HG03045 (cell line): ENCODE data around the gene IFI27.
A peak's percentile ranks its signal among the peaks of the same experiment; 100 is the strongest.
"Not testable (repeated sequence)": the region's sequence is repeated elsewhere in the genome, so short reads cannot be mapped to it uniquely, and the experiment has no call there.

Experiments
- ATAC-seq: cut with Tn5 transposase; IDR thresholded peaks from one replicate; pipeline ENCODE4 v1.9.1; 2021; ENCODE audit warnings: mild to moderate bottlenecking, moderate library complexity; ENCODE audit not compliant: unreplicated experiment

The IFI27 gene

DNA sequence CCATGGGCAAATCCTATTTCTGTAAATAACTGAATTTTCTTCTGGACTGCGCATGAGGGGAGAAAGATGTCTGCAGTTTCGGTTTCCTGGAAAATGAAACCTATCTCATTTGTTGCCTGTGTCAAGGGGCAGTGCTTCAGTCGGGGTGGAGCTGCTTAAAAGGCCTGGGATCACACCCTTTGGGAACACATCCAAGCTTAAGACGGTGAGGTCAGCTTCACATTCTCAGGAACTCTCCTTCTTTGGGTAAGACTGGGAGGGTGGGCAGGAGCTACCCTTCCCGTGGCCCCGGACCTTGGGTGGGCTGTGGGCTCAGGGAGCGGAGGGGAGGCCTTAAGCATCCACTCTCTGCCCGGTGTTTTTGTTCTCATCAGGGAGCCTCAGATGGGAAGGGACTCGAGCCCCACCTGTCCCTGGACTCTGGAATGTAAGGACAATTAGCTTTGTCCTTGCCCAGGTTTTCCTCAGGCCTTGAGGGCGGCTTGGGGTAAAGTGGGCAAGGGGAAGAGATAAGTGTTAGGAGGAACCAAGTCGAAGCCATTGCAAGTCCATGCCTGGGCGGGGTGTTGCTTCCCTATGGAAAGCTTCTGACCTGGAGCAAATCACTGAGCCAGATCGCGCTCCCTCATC lies at the start of gene IFI27:
TSS of gene IFI27 (plus strand) at position 185 of the 630 bp plus-strand sequence.
- no peak for ATAC-seq

DNA sequence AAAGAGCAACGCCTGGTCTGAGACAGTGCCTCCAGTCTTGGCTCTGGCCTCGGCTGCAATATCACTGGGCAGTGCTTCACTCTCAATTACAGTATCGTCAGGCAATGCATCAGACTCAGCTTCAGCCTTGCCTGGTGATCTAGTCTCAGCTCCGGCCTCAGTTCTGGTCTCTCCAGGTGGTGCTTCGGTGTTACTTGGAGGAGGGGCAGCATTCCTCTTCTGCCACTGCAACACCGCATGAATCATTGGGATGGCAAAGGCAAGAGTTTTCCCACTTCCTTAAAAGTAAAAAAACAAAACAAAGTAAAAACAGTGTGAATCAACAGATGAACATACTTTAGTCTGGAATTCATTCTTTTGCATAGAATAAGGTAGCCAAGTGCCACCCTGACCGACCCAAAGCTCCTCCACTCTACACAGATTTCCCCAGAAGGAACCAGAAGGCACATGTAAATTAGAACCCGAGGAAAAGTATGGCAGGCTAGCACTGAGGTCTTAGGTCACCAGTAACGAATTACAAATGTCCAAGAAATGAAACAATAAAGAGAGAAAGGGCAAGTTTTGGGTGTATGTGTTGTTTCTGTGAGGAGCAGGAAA lies 48.1 kb upstream of the IFI27 start:
- no peak for ATAC-seq

DNA sequence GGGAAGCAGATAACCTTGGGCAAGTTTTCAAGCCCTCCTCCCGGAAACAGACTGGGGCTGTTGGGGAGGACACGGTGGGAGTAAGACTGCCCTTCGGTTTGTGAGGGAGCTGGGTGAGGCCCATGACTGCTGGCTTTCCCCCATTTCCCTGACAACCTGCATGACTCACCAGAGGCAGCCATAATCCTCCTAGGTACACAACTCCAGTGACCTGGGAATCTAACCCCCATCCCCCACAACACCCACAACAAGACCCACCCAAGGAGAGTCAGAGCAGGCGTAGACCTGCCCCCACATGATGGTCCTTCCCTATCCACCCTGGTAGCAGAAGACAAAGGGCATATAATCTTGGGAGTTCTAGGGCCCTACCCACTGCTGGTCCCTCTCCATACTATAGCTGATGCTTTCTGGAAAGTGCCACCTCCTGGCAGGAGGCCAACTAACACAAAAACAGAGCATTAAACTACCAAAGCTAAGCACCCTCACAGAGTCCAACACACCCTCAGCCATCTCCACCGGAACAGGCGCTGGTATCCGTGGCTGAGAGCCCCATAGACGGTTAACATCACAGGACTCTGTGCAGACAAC lies 44.4 kb upstream of the IFI27 start:
- ATAC-seq = no peak

DNA sequence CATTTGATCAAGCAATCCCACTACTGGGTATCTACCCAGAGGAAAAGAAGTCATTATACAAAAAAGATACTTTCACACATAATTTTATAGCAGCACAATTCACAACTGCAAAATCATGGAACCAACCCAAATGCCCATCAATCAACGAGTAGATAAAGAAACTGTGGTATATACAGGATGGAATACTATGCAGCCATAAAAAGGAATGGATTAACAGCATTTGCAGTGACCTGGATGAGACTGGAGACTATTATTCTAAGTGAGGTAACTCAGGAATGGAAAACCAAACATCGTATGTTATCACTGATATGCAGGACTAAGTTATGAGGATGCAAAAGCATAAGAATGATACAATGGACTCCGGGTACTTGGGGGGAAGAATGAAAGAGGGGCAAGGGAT lies 38.5 kb upstream of the IFI27 start:
- not testable (repeated sequence) for ATAC-seq

DNA sequence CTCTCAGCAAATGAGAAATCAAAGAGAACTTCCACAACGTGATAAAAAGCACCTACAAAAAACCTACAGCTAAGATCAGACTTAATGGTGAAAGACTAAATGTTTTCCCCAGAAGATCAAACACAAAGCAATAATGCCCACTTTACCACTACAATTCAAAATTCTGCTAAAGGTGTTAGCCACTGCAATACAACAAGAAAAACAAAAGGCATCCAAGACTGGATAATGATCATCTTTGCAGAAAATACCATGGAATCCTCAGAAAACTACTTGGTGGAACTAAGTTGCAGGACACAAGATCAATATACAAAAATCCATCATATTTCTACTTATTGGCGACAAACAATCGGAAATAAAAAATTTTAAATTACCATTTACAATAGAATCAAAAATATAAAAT lies 36.0 kb upstream of the IFI27 start:
- no peak for ATAC-seq

DNA sequence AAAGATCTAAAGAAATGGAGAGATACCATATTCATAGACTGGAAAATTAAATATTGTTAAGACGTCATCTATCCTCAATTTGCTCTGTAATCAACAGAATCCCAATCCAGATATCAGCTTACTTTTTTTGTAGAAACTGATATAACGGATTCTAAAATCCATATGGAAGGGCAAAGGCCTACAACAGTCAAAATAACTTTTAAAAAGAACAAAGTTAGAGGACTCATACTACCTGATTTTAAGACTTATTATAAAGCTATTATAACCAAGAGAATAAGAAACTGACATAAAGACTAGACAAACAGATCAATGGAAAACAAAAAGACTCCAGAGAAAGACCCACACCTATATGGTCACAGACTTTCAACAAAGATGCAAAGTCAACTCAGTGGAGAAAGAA lies 35.5 kb upstream of the IFI27 start:
- ATAC-seq = no peak

DNA sequence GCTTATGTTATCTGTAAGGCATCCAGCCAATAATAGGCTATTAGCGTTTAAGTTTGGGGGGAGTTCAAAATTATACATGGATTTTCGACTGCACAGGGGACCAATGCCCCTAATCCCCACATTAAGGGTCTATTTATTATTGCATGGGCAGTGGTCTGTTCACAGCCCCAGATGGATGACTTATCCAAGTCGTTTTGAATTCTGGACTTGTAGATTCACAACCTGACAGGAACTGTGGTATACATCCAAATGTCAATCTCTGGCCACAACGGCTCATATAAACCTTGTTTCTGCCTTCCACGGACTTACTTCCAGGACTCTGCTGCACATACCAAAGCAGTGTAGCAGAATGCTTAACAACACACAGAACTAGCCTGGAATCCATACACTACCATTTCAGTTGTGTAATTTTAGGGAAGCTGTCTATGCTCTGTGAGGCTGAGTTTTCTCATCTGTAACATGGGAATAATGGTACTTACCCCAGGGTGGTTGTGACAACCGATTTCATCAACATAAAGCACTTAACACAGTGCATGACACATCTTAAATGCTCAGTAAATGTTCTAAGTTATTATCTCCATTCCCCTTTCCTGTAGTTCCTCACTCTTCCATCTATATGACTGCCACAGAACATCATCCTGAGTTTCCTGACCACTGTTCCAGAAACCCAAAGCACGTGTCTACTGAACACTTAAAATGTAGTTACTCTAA lies 33.3 kb upstream of the IFI27 start:
- no peak for ATAC-seq

DNA sequence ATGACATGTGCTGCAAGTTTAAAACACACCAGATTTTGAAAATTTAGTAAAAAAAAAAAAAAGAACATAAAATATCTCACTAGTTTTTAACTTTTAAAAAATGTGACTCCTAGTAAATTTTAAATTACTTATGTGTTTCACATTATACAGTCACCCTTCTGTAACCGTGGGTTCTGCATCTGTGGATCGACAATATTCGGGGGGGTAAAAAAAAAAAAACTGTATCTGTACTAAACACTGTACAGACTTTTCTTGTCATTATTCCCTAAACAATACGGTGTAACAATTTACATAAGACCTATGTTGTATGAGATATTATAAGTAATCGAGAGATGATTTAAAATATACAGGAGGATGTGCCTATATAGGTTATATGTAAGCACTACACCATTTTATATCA lies 32.7 kb upstream of the IFI27 start:
- ATAC-seq = no peak

DNA sequence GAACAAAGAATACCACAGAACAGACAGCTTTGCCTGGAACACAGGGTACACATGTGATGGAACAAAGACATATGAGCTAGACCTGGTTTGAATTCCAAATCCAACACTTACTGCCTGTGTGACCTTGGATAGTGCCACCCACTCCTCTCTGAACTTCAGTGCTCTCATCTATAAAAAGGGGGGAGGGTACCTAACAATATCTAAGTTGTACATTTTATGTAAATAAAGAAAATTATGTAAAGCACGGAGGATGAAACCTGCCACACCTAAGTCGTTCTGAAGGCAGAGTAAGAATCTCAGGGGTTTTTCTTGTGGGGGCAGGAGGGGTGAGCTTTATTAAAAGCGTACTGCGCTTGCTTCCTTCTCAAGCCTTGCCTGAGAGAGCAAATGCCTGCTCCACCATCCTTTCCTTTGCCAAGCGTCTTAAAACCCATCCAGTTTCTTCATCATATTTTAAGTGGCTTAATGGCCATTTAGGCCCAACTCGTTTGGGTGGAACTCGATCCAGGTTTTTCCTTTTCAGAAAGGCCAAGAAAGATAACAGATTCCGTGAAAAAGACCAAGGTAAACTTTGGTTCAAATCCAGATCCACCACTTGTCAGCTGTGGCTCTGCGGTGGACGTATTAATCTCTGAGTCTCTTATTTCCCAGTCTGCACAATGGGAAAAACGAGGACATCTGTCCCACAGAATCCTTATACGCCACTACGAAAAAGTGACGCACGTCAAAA lies 30.5 kb upstream of the IFI27 start:
- ATAC-seq = no peak

DNA sequence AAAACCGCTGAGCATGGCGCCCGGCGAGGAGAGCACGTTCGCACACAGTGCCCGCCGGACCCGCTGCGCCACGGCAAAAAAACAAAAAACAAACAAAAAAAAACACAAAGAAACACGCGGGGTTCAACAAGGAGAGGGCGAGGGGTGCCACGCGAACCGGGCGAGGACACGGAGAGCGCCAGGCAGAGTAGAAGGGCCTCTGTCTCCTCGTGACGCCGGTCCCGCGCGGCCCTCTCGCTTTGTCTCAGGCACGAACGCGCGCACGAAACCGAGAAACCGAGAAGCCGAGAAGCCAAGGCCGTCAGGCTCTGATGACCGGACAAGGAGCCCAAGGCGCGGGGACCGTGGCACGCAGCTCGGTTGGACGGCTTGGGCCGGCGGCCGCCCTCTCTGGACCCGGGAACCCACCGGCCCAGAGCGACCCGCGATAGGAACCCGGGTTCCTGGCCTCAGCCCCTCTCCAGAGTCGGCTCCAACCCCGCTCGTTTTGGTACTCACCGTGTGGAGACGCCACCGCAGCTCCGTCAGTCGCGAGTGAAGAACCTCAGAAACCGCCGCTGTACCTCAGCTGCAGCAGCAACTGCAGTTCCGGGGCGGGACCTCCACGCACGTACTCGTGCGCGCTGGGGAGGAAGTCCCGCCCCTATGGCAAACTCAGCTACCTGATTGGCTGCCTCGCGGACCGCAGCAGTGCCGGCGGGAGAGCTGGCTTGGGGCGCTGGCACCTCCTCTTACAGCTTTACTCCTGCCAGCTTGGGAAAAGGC lies 29.7 kb upstream of the IFI27 start, which contains the start of the genes DDX24 and IFI27L1:
TSS of gene DDX24 (minus strand) at position 582 of the 765 bp plus-strand sequence. CDS start 1,460 bp downstream, outside the sequence.
TSS of gene IFI27L1 (plus strand) at position 690 of the 765 bp plus-strand sequence. CDS start 15,628 bp downstream, outside the sequence.
- ATAC-seq = peak; percentile 98

DNA sequence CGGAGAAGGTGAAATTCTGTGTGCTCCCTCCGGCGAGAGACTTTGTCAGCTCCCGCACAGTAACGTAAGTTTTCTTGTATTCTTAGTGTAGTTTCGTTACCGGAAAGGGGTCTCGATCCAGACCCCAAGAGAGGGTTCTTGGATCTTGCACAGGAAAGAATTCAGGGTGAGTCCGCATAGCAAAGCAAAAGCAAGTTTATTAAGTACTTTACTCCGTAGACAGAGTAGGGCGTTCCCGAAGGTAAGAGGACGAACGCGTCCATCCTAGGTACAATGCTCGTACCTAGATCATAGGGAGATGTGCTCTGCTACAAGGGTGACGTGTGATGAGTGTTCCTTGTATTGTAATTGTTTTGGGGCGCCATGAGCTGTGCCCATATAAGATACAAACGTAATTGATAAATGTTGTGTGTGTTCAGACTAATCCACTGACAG lies 29.1 kb upstream of the IFI27 start:
- peak; percentile 26 for ATAC-seq

DNA sequence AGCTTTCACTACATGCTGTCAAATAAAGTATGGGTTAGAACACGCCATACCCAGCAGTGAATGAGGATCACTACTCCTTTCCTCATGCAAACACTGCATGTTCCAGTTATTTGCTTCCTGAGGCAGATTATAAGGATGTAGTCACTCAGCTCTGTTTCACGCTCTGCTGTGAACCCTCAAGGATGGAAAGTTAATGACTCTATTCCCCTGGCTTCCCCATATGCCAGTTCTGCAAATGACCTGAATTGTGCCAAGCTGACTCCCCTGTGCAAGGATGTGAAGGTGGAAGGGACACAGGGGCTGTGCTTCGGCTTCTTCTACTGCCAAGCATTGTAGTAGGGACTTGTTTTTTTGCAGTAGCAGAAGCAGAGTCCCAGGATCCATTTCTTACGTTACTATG lies 22.6 kb upstream of the IFI27 start:
- no peak for ATAC-seq

DNA sequence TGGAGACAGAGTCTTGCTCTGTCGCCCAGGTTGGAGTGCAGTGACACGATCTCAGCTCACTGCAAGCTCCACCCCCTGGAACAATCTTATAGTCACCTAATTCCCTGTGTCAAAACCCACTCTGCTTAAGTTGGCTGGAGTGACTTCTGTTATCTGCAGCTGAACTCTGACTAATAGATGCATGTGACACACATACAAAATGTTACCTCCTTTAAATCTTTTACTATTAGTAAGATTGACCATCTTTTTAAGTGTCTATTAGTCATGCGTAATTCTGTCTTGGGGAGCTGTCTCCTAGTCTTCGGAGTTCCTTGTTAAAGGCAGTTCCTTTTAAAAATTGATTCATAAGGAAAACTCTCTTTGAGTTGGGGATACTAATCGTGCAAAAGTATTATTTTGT lies 22.0 kb upstream of the IFI27 start:
- no peak for ATAC-seq

DNA sequence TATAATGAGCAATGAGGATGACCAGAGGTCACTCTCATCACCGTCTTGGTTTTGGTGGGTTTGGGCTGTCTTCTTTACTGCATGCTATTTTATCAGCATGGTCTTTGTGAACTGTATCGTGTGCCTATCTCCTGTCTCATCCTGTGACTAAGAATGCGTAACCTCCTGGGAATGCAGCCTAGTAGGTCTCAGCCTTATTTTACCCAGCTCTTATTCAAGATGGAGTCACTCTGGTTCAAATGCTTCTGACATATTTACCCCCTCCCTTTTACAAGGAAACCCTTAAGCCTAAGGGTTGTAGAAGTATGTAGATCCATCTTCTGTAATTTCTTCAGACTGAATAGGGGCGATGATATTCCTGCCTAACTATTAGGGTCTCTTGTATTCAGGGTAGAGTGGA lies 21.1 kb upstream of the IFI27 start:
- no peak for ATAC-seq

DNA sequence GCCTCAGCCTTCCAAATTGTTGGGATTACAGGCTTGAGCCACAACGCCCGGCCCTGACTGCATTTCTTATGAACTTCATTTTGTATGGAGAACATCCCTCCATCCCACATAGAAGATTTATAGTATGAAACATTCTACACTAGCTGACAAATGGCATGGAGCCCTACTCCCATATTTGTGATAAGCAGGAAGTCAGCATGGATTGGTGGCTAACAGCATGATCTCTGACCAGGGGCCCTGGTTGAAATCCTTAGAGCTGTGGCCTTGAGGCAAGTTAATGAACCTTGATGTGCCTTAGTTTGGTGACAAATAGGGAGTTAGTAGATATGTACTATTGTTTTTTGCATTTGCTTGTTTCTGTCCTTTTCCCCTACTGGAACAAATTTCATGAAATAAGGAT lies 17.1 kb upstream of the IFI27 start:
- ATAC-seq = no peak

DNA sequence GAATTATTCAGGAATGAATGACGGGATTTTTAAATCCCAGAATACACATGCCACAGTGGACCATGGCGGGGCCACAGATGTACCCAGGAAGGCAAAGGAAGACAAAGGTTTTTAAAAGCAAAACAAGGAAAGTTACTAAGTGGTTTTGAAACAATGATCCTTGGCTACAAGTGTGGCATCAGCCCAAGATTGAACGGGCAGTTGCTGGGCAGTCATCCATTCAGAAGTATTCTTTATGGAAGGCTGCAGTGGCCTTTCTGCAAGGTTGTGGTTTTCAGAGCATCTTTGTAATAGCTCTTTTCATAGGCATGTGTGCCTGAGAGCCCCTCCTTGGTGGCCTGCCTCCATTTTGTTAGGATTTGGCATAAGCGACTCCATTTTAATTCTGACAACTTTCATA lies 13.4 kb upstream of the IFI27 start:
- no peak for ATAC-seq

DNA sequence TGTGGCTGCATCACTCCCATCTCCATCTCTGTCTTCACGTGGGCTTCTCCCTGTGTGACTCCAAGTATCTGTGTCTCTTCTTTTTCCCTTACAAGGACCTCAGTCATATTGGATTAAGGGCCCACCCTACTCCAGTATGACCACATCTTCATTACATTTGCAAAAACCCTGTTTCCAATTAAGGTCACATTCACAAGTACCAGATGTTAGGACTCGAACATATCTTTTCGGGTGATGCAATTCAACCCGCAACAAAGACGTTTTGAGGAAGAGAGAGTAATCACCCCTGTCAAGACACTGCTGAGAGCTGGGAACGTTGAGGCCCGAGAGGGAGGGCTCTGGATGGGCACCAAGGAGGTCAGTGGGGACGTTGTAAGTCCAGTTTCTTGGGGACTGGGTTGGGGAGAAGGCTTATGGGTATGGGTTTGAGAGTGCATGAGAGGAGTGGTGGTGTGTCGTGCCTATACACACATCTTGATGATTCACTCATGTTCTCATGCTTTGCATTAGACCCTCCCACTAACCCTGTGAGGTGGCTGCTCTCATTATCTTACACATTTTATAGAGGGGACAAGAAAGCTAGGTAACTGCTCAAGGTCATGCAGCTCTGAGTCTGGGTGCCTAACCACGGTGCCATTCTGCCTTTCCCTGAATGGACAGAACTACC lies 12.1 kb upstream of the IFI27 start:
- no peak for ATAC-seq

DNA sequence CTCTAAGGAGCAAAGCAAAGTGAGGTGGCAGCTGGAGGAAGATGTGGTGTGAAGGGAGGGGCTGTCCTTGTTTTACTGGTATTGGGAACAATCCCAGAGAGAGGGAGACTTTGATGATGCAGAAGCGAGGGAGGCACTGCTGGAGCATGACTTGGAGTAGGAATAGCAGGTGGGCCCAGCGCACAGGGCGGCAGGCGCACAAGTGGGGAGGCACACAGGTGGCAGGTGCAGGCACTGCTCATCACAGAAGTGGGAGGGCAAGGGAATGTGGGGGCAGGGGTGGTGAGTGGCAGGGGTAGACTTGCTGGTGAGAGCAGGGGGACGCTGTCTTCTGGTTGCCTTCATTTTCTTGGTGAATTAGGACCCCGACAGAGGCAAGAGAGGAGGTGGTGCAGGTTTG lies 11.5 kb upstream of the IFI27 start:
- ATAC-seq = no peak

DNA sequence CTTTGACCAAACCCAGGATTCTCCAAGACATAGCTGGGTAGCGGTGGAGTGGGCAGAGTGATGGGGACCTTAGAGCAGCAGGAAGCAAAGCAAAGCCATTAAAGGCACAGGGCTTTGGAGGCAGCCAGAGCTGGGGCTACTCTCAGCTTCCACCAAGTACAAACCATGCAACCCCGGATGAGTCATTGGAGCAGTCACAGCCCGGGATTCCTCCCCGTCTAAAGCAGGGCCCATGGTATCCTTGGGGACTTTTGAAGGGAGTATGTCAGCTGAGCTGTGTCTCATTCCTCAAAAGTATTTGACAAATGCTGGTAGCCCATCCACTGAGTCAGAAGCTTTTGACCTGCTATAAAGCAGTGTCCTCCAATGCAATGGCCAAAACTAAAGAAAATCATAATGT lies 9.7 kb upstream of the IFI27 start:
- ATAC-seq = no peak

DNA sequence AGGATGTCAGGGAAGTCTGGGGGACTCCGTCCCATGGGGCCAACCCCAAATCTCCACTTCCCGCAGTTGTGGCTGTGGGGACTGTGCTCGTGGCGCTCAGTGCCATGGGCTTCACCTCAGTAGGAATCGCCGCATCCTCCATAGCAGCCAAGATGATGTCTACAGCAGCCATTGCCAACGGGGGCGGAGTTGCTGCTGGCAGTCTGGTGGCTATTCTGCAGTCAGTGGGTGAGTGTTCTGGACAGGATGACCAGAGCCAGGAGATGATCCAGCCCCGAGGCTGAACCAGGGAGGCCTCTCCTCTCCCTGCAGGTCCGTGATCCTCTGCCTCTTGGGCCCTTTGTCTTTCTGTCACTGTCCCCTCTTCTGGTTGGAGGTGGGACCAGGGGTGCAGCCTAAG lies 8.8 kb upstream of the IFI27 start:
- no peak for ATAC-seq
